ENCODE results near the gene YY2. TPM values are rescaled to one million over a fixed set of nuclear protein-coding genes. Genes with fewer than 3 reads are reported as not detected.

YY2 gene
- total RNA-seq, 1 experiment from 2014 or later = 2.7 TPM

GRCh38 chrX:21907260-21907659 is 51.5 kb downstream of the YY2 start:
- H3K4me3 ChIP-seq (ENCODE audit: low read depth, low read length, poor library complexity, severe bottlenecking) = no peak overlapping the region
- H3K36me3 ChIP-seq (ENCODE audit: insufficient read depth, low read length, poor library complexity, severe bottlenecking) = no peaks in the 10 kb centered on the region
- CTCF ChIA-PET = no interaction called here
- POLR2A ChIA-PET (ENCODE audit: low non-redundant PET) = no interaction called here
- H3K27ac ChIP-seq (ENCODE audit: low read depth, low read length, poor library complexity, severe bottlenecking) = no peak overlapping the region
- intact Hi-C loops (cut with micrococcal nuclease; ENCODE audit: unreplicated experiment) = no loop called here
- BruUV-seq (replicated peaks) = no TSS peak
- no peaks in the 10 kb centered on the region for H3K9me3 ChIP-seq (ENCODE audit: low read depth, low read length, poor library complexity, severe bottlenecking)
- DNase-seq (ENCODE audit: low spot score) = peak; percentile 19
- H3K4me1 ChIP-seq (ENCODE audit: insufficient read depth, low read length, poor library complexity, severe bottlenecking) = peaks cover 10% of the 10 kb centered on the region
- no peak for TF ChIP-seq CTCF (conservative IDR thresholded peaks at IDR 0.05; ENCODE audit: low read depth, low read length)
- H3K27me3 ChIP-seq (replicated peaks; ENCODE audit: insufficient read depth, low read depth, low read length, poor library complexity) = no peaks in the 10 kb centered on the region

Other genes starting within 250 kb of the YY2 start
- gene KLHL34, start 197.7 kb upstream of the YY2 start, total RNA-seq (2021) = not detected in 2 replicates
- gene SMPX, start 97.9 kb upstream of the YY2 start, total RNA-seq (2021) = not detected in 2 replicates
- 23.2 and 23.9 TPM in 2 replicates for gene MBTPS2, start 16.4 kb upstream of the YY2 start, total RNA-seq (2021)
- gene SMS, start 84.7 kb downstream of the YY2 start, total RNA-seq (2021) = 108 and 110 TPM in 2 replicates
- gene PHEX, start 176.3 kb downstream of the YY2 start, total RNA-seq (2021) = 0.37 and 0.43 TPM in 2 replicates